Activated CD4-positive, alpha-beta T cell treated with anti-CD3 and anti-CD28 coated beads for 36 hours (primary cell): ENCODE results near the gene FMC1. TPM values are rescaled to one million over a fixed set of nuclear protein-coding genes. Genes with fewer than 3 reads are reported as not detected.

ENCODE experiments used
- ATAC-seq: fragments of 200-7000 bp; cut with Tn5 transposase; one replicate; pipeline ENCODE4 v1.10.0; 2021; ENCODE audit warnings: mild to moderate bottlenecking, moderate library complexity
- CTCF ChIA-PET: fragments of 350-600 bp; sonication (Branson Sonifier 250); formaldehyde crosslinking; loops from one replicate; lab custom pipeline; 2021; ENCODE audit warnings: antibody characterized with exemption; lab: Charles Lee
- POLR2A ChIA-PET: fragments of 350-600 bp; sonication (Branson Sonifier 250); formaldehyde crosslinking; loops from one replicate; lab custom pipeline; 2021; ENCODE audit warnings: antibody characterized with exemption, inconsistent platforms; lab: Charles Lee
- DNase-seq: peaks from one replicate; pipeline ENCODE4 v3.0.0-alpha.2; 2020
- H3K27ac Mint-ChIP-seq: one replicate; pipeline ENCODE4 v1.8.0; 2021; ENCODE audit warnings: mixed read lengths
- H3K27me3 Mint-ChIP-seq: one replicate; pipeline ENCODE4 v1.8.0; 2021; ENCODE audit warnings: mixed read lengths
- H3K36me3 Mint-ChIP-seq: one replicate; pipeline ENCODE4 v1.8.0; 2021; ENCODE audit warnings: low read depth, mixed read lengths
- H3K4me1 Mint-ChIP-seq: one replicate; pipeline ENCODE4 v1.8.0; 2021; ENCODE audit warnings: mixed read lengths
- H3K4me3 Mint-ChIP-seq: one replicate; pipeline ENCODE4 v1.8.0; 2021; ENCODE audit warnings: mild to moderate bottlenecking, moderate library complexity, mixed read lengths
- H3K9me3 Mint-ChIP-seq: one replicate; pipeline ENCODE4 v1.8.0; 2021; ENCODE audit warnings: low read depth, mixed read lengths
- intact Hi-C, 2 experiments: fragments of 100-400 bp; cut with DNase I in 1 of 2; cut with micrococcal nuclease in 1 of 2; formaldehyde crosslinking; loops; one replicate each; pipeline versions ENCODE4 v1.14.2 to v1.15.1; 2022 to 2024; cut with DNase I, micrococcal nuclease
- total RNA-seq, 2 experiments: library from RNA; stranded (reverse); gene quantifications; one replicate each; pipeline ENCODE4 v1.2.3, GENCODE V29; 2021

Gene FMC1
- total RNA-seq, 2 experiments from 2014 or later: 1.7 to 7.8 TPM

GRCh38 chr7:139360210-139360947 lies 19.2 kb downstream of the FMC1 start:
- ChIA-PET CTCF (interaction anchor here (1.1 to 1.5 kb wide), 2 partner anchors 15 to 21 kb away, joined by 3 to 9 read pairs; no protein-coding TSS in a partner anchor), POLR2A (interaction anchor here (0.7 to 2.0 kb wide), 14 partner anchors 14 to 321 kb away, joined by 3 to 17 read pairs (median 3); partner anchors contain the start of gene FMC1)
- DNase-seq (peak; percentile 99), ATAC-seq (peak; percentile 85)
- H3K4me1 Mint-ChIP-seq: peaks cover 31% of the 10 kb centered on the region
- peak overlapping the region; percentile 99 for H3K4me3 Mint-ChIP-seq
- H3K9me3 Mint-ChIP-seq: no peaks in the 10 kb centered on the region
- intact Hi-C loops: loop anchor here (1.0 to 10.0 kb wide), 9 partner anchors 251 to 1314 kb away; partner anchors contain the start of genes ADCK2 (in 1 of the 2), KDM7A (in 1 of the 2), PARP12 (in 1 of the 2) and TRIM24 (in 1 of the 2)
- peak overlapping the region; percentile 98 for H3K27ac Mint-ChIP-seq
- peaks cover 37% of the 10 kb centered on the region for H3K36me3 Mint-ChIP-seq
- H3K27me3 Mint-ChIP-seq: no peaks in the 10 kb centered on the region

- H3K9me3 Mint-ChIP-seq: no peaks in the 10 kb centered on the region
- intact Hi-C loops: loop anchor here (1.0 to 10.0 kb wide), 9 partner anchors 252 to 1314 kb away; partner anchors contain the start of genes ADCK2 (in 1 of the 2), KDM7A (in 1 of the 2), PARP12 (in 1 of the 2) and TRIM24 (in 1 of the 2)
Observed at GRCh38 chr7:139360948-139361307, 19.8 kb downstream of the FMC1 start.

GRCh38 chr7:139361523-139361922 lies 20.4 kb downstream of the FMC1 start:
- intact Hi-C loops: loop anchor here (2.0 to 10.0 kb wide), 7 partner anchors 321 to 1313 kb away; partner anchors contain the start of genes ADCK2 (in 1 of the 2), KDM7A (in 1 of the 2) and PARP12 (in 1 of the 2)
- H3K4me1 Mint-ChIP-seq: peaks cover 43% of the 10 kb centered on the region
- peak overlapping the region; percentile 99 for H3K4me3 Mint-ChIP-seq
- peak overlapping the region; percentile 98 for H3K27ac Mint-ChIP-seq
- ATAC-seq (no peak), DNase-seq (no peak)
- H3K36me3 Mint-ChIP-seq: peaks cover 44% of the 10 kb centered on the region
- ChIA-PET CTCF (interaction anchor here (1.2 kb wide), 1 partner anchor 12 kb away, joined by 3 read pairs; no protein-coding TSS in a partner anchor), POLR2A (interaction anchor here (0.7 kb wide), 1 partner anchor 225 kb away, joined by 3 read pairs; no protein-coding TSS in a partner anchor)
- H3K27me3 Mint-ChIP-seq: no peaks in the 10 kb centered on the region
- H3K9me3 Mint-ChIP-seq: no peaks in the 10 kb centered on the region

More at GRCh38 chr7:139360948-139361307, 19.8 kb downstream of the FMC1 start:
- Mint-ChIP-seq H3K36me3 (peaks cover 39% of the 10 kb centered on the region), H3K27me3 (no peaks in the 10 kb centered on the region), H3K4me1 (peaks cover 37% of the 10 kb centered on the region), H3K4me3 (peak overlapping the region; percentile 99), H3K27ac (peak overlapping the region; percentile 98)
- CTCF ChIA-PET: no interaction called here
- POLR2A ChIA-PET: interaction anchor here (0.7 to 1.7 kb wide), 5 partner anchors 14 to 266 kb away, joined by 3 to 7 read pairs (median 6); a partner anchor contains a TSS
- ATAC-seq (no peak), DNase-seq (no peak)

- Mint-ChIP-seq H3K27ac (no peak overlapping the region), H3K27me3 (no peaks in the 10 kb centered on the region), H3K36me3 (peaks cover 45% of the 10 kb centered on the region), H3K4me3 (peak overlapping the region; percentile 54), H3K9me3 (no peaks in the 10 kb centered on the region), H3K4me1 (peaks cover 45% of the 10 kb centered on the region)
- intact Hi-C loops: loop anchor here (5.0 to 10.0 kb wide), 5 partner anchors 320 to 1312 kb away; partner anchors contain the start of genes ADCK2 (in 1 of the 2), KDM7A (in 1 of the 2) and PARP12 (in 1 of the 2)
- ChIA-PET CTCF (interaction anchor here (1.2 kb wide), 1 partner anchor 12 kb away, joined by 3 read pairs; no protein-coding TSS in a partner anchor), POLR2A (no interaction called here)
- ATAC-seq: no peak
- no peak for DNase-seq
Observed at GRCh38 chr7:139362302-139362701, 21.2 kb downstream of the FMC1 start.

- peak; percentile 17 for DNase-seq
- intact Hi-C loops: loop anchor here (1.0 to 10.0 kb wide), 6 partner anchors 11 to 1312 kb away; partner anchors contain the start of genes ADCK2 (in 1 of the 2), KDM7A (in 1 of the 2) and PARP12 (in 1 of the 2)
- peaks cover 51% of the 10 kb centered on the region for H3K36me3 Mint-ChIP-seq
- H3K4me3 Mint-ChIP-seq: peak overlapping the region; percentile 54
- POLR2A ChIA-PET: no interaction called here
- CTCF ChIA-PET: interaction anchor here (0.6 to 1.3 kb wide), 2 partner anchors 10 to 35 kb away, joined by 3 to 11 read pairs; no protein-coding TSS in a partner anchor
- peak overlapping the region; percentile 71 for H3K27ac Mint-ChIP-seq
- H3K27me3 Mint-ChIP-seq: no peaks in the 10 kb centered on the region
- H3K9me3 Mint-ChIP-seq: no peaks in the 10 kb centered on the region
- peaks cover 52% of the 10 kb centered on the region for H3K4me1 Mint-ChIP-seq
- no peak for ATAC-seq
Observed at GRCh38 chr7:139362981-139363380, 21.8 kb downstream of the FMC1 start.

DNA sequence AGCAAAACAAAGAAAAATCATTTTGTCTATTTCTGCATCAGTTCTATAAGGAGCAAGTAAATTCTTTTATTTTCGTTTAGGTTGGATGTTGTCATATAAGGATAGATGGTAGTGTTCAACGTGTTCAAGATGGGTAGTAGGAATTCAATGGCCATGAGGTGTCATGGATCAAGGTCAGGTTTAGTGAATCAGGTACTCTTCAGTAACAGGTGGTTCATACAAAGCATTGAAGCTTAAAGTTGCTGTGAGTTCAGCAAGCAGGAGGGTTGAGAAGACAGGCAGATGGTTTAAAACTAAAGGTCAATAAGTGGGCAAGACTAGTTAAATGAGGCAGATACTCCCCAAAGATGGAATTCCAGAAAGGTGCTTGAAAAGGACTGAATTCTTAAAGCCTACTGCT lies 24.2 kb downstream of the FMC1 start:
- CTCF ChIA-PET: interaction anchor here (1.3 to 1.8 kb wide), 2 partner anchors 9 to 22 kb away, joined by 3 to 8 read pairs; no protein-coding TSS in a partner anchor
- H3K36me3 Mint-ChIP-seq: peaks cover 48% of the 10 kb centered on the region
- DNase-seq: no peak
- peak overlapping the region; percentile 26 for H3K27ac Mint-ChIP-seq
- no peak overlapping the region for H3K4me3 Mint-ChIP-seq
- ATAC-seq: no peak
- POLR2A ChIA-PET: interaction anchor here (0.9 kb wide), 1 partner anchor 13 kb away, joined by 4 read pairs; no protein-coding TSS in a partner anchor
- H3K9me3 Mint-ChIP-seq: no peaks in the 10 kb centered on the region
- intact Hi-C loops: loop anchor here in 1 of 2 experiments (10.0 kb wide), 1 partner anchor 1309 kb away; the partner anchor contains the start of gene ADCK2
- H3K4me1 Mint-ChIP-seq: peaks cover 70% of the 10 kb centered on the region
- no peaks in the 10 kb centered on the region for H3K27me3 Mint-ChIP-seq

DNA sequence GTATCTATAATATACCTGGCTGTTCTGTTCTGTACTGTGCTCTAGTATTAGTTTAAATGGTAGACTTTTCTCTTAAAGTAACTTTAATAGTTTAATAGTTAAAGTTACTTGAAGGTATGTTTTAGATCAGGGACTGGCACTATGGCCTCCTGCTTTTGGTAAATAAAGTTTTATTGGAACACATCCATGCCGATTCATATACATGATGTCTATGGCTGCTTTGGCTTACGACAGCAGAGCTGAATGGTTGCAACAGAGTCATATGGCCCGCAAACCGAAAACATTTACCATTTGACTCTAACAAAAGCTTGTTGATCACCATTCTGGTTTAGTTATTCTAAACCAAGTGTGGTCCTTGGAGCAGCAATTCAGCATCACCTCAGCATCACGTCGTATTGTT lies 25.3 kb downstream of the FMC1 start:
- ATAC-seq (no peak), DNase-seq (no peak)
- ChIA-PET CTCF (interaction anchor here (0.6 to 1.8 kb wide), 2 partner anchors 8 to 73 kb away, joined by 3 to 8 read pairs; no protein-coding TSS in a partner anchor), POLR2A (no interaction called here)
- Mint-ChIP-seq H3K27me3 (no peaks in the 10 kb centered on the region), H3K27ac (no peak overlapping the region), H3K4me3 (no peak overlapping the region), H3K4me1 (peaks cover 78% of the 10 kb centered on the region), H3K9me3 (no peaks in the 10 kb centered on the region), H3K36me3 (peaks cover 44% of the 10 kb centered on the region)
- intact Hi-C loops: loop anchor here in 1 of 2 experiments (10.0 kb wide), 1 partner anchor 1308 kb away; the partner anchor contains the start of gene ADCK2

GRCh38 chr7:139367438-139368155 lies 26.5 kb downstream of the FMC1 start:
- Mint-ChIP-seq H3K27ac (peak overlapping the region; percentile 3), H3K36me3 (peaks cover 40% of the 10 kb centered on the region), H3K4me3 (no peak overlapping the region), H3K27me3 (no peaks in the 10 kb centered on the region), H3K4me1 (peaks cover 78% of the 10 kb centered on the region), H3K9me3 (no peaks in the 10 kb centered on the region)
- no peak for DNase-seq
- intact Hi-C loops: loop anchor here in 1 of 2 experiments (10.0 kb wide), 1 partner anchor 1307 kb away; the partner anchor contains the start of gene ADCK2
- ChIA-PET POLR2A (no interaction called here), CTCF (no interaction called here)
- ATAC-seq: peak; percentile 66

DNA sequence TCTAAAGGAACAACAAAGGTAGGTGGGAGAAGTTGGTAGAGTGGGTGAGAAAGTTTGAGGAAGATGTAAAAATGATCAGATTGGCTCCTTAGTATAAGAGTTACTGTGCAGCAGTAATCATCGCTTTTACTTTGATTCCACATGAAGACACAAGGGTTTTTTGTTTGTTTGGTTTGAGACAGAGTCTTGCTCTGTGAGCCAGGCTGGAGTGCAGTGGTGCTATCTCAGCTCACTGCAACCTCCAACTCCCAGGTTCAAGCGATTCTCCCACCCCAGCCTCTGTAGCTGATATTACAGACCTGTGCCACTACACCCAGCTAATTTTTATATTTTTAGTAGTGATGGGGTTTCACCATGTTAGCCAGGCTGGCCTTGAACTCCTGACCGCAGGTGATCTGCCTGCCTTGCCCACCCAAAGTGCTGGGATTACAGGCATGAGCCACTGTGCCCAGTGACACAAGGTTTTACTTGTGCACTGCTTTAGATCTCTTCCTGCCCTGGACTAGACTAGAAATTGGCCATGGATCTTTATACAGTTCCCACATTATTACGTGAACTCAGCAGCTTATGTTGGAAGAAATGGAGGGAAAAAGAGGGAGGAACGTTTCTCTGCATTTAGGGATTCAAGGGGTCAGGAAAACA lies 29.3 kb downstream of the FMC1 start:
- Mint-ChIP-seq H3K4me3 (no peak overlapping the region), H3K4me1 (peaks cover 69% of the 10 kb centered on the region), H3K9me3 (no peaks in the 10 kb centered on the region), H3K36me3 (peaks cover 28% of the 10 kb centered on the region), H3K27ac (peak overlapping the region; percentile 44), H3K27me3 (no peaks in the 10 kb centered on the region)
- no peak for DNase-seq
- ChIA-PET CTCF (interaction anchor here (1.0 to 2.2 kb wide), 2 partner anchors 23 to 64 kb away, joined by 3 to 5 read pairs; no protein-coding TSS in a partner anchor), POLR2A (interaction anchor here (0.6 to 0.9 kb wide), 2 partner anchors 16 to 17 kb away, joined by 3 to 7 read pairs; no protein-coding TSS in a partner anchor)
- intact Hi-C loops: no loop called here
- ATAC-seq: no peak

GRCh38 chr7:139370943-139371313 lies 29.8 kb downstream of the FMC1 start:
- H3K27me3 Mint-ChIP-seq: no peaks in the 10 kb centered on the region
- peaks cover 28% of the 10 kb centered on the region for H3K36me3 Mint-ChIP-seq
- CTCF ChIA-PET: interaction anchor here (1.0 to 2.2 kb wide), 2 partner anchors 22 to 63 kb away, joined by 3 to 5 read pairs; no protein-coding TSS in a partner anchor
- peaks cover 68% of the 10 kb centered on the region for H3K4me1 Mint-ChIP-seq
- POLR2A ChIA-PET: interaction anchor here (0.6 kb wide), 2 partner anchors 13 to 16 kb away, joined by 3 to 7 read pairs; no protein-coding TSS in a partner anchor
- intact Hi-C loops: no loop called here
- DNase-seq (no peak), ATAC-seq (no peak)
- H3K9me3 Mint-ChIP-seq: no peaks in the 10 kb centered on the region
- no peak overlapping the region for H3K4me3 Mint-ChIP-seq
- H3K27ac Mint-ChIP-seq: peak overlapping the region; percentile 65
